NCI-H146 (cell line): Measurements from ENCODE around the gene TNNI2.

Source experiments
- DNase-seq: peaks from one replicate; lab custom pipeline; 2025; lab: John Stamatoyannopoulos, UW

TNNI2 gene

GRCh38 chr11:1847006-1847735 is 8.4 kb downstream of the TNNI2 start:
- DNase-seq = no peak

GRCh38 chr11:1847926-1848639 is 9.3 kb downstream of the TNNI2 start:
- no peak for DNase-seq

GRCh38 chr11:1848640-1849430 is 10.1 kb downstream of the TNNI2 start:
- DNase-seq = no peak

GRCh38 chr11:1851468-1852180 is 12.8 kb downstream of the TNNI2 start:
- DNase-seq = no peak

- DNase-seq = no peak
Observed at GRCh38 chr11:1852271-1852876, 13.6 kb downstream of the TNNI2 start.

GRCh38 chr11:1852877-1853276 is 14.1 kb downstream of the TNNI2 start, which contains the start of gene LSP1:
Gene LSP1 (plus strand): TSS chr11:1853084. CDS start chr11:1853145, 61 bp downstream.
- DNase-seq = no peak

- no peak for DNase-seq
Observed at GRCh38 chr11:1853376-1854131, 14.8 kb downstream of the TNNI2 start.

- no peak for DNase-seq
Observed at GRCh38 chr11:1854132-1854948, 15.6 kb downstream of the TNNI2 start.

- DNase-seq = no peak
Observed at GRCh38 chr11:1854949-1855885, 16.4 kb downstream of the TNNI2 start.

- no peak for DNase-seq
Observed at GRCh38 chr11:1855886-1856265, 17.1 kb downstream of the TNNI2 start.

- no peak for DNase-seq
Observed at GRCh38 chr11:1856306-1857005, 17.7 kb downstream of the TNNI2 start.

- no peak for DNase-seq
Observed at GRCh38 chr11:1857064-1857463, 18.3 kb downstream of the TNNI2 start.

- no peak for DNase-seq
Observed at GRCh38 chr11:1858154-1858553, 19.4 kb downstream of the TNNI2 start.

GRCh38 chr11:1858576-1858975 is 19.8 kb downstream of the TNNI2 start:
- DNase-seq = no peak

GRCh38 chr11:1859004-1859403 is 20.2 kb downstream of the TNNI2 start:
- DNase-seq = no peak

- DNase-seq = no peak
Observed at GRCh38 chr11:1860108-1860507, 21.3 kb downstream of the TNNI2 start.

- no peak for DNase-seq
Observed at GRCh38 chr11:1861435-1862411, 22.9 kb downstream of the TNNI2 start.
